Astrocyte (in vitro differentiated cells and primary cell): ENCODE data around the gene ISG15.

Experiments
- EZH2 ChIP-seq: IDR thresholded peaks from 2 replicates; pipeline ENCODE4 v1.6.1; 2012; ENCODE audit warnings: mild to moderate bottlenecking, low read length, inconsistent platforms; ENCODE audit not compliant: insufficient read depth
- TF ChIP-seq, protein P1 (sequence below): IDR thresholded peaks from 2 replicates; pipeline ENCODE4 v1.5.1; 2011; ENCODE audit warnings: low read depth, mild to moderate bottlenecking, inconsistent platforms, low read length, moderate library complexity; ENCODE audit not compliant: insufficient read depth

DNA sequence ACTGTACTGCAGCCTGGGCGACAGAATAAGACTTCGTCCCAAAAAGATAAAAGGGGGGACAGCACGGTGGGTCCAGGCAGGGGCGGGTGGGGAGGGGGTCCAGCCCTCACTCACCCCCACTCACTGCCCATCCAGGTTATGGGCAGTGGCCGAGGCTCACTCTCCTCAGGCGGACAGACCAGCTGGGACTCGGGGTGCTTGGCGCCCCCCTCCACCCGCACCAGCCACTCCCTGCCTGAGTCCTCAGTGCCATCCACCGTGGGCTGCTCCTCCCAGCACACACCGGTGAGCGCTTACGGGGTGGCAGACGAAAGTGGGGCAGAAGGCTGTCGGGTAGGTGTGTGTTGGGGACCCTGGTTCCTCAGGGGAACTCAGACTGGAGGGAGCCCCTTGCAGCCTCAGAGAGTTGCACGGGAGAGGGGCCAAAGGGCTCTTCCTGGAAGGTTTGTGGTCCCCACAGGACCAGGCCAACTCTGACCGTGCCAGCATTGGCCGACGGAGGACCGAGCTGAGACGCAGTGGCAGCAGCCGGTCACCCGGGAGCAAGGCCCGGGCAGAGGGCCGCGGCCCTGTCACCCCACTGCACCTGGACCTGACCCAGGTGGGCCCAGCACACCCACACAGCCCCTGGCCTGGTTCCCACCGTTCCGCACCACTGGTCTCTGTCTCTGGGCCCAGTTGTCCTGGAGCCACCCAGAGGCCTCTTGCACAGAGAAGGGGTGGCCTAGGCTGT is 40.4 kb upstream of the ISG15 start:
- TF ChIP-seq, protein P1, sequence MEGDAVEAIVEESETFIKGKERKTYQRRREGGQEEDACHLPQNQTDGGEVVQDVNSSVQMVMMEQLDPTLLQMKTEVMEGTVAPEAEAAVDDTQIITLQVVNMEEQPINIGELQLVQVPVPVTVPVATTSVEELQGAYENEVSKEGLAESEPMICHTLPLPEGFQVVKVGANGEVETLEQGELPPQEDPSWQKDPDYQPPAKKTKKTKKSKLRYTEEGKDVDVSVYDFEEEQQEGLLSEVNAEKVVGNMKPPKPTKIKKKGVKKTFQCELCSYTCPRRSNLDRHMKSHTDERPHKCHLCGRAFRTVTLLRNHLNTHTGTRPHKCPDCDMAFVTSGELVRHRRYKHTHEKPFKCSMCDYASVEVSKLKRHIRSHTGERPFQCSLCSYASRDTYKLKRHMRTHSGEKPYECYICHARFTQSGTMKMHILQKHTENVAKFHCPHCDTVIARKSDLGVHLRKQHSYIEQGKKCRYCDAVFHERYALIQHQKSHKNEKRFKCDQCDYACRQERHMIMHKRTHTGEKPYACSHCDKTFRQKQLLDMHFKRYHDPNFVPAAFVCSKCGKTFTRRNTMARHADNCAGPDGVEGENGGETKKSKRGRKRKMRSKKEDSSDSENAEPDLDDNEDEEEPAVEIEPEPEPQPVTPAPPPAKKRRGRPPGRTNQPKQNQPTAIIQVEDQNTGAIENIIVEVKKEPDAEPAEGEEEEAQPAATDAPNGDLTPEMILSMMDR, result no peak
- no peak for TF ChIP-seq EZH2
